Measurements from ENCODE around the gene NAA40.
A peak's percentile ranks its signal among the peaks of the same experiment; 100 is the strongest.
"Not testable (repeated sequence)": the region's sequence is repeated elsewhere in the genome, so short reads cannot be mapped to it uniquely, and the experiment has no call there.

The NAA40 gene

GRCh38 chr11:63951779-63952536, 13.2 kb downstream of the NAA40 start:
- FAIRE-seq = peak; percentile 74
- DNase-seq (ENCODE audit: insufficient read length, low spot score) = no peak

GRCh38 chr11:63952570-63952969, 13.8 kb downstream of the NAA40 start:
- FAIRE-seq = no peak
- TF ChIP-seq PAX5 (IDR thresholded peaks at IDR 0.05; ENCODE audit: insufficient read depth, low read length, severe bottlenecking) (no peak), SPI1 (IDR thresholded peaks at IDR 0.05; ENCODE audit: low read depth, low read length) (no peak)
- DNase-seq (ENCODE audit: insufficient read length, low spot score) = no peak

More at GRCh38 chr11:63951779-63952536, 13.2 kb downstream of the NAA40 start:
- TF ChIP-seq SPI1 (IDR thresholded peaks at IDR 0.05; ENCODE audit: low read depth, low read length) (peak; percentile 57), POU2F2 (IDR thresholded peaks at IDR 0.05; ENCODE audit: low read depth, low read length) (no peak)

GRCh38 chr11:63958008-63958407, 19.2 kb downstream of the NAA40 start:
- DNase-seq (ENCODE audit: insufficient read length, low spot score) = no peak
- TF ChIP-seq POLR2AphosphoS5 (IDR thresholded peaks at IDR 0.05; ENCODE audit: low read depth, low read length) (no peak), PAX5 (IDR thresholded peaks at IDR 0.05; ENCODE audit: insufficient read depth, low read length, severe bottlenecking) (no peak)
- FAIRE-seq = no peak

- DNase-seq (ENCODE audit: insufficient read length, low spot score) = no peak
- peak; percentile 77 for FAIRE-seq
- TF ChIP-seq POLR2AphosphoS5 (IDR thresholded peaks at IDR 0.05; ENCODE audit: low read depth, low read length) (no peak), SPI1 (IDR thresholded peaks at IDR 0.05; ENCODE audit: low read depth, low read length) (no peak), POLR2A (IDR thresholded peaks at IDR 0.05; ENCODE audit: low read depth, low read length) (no peak), PAX5 (IDR thresholded peaks at IDR 0.05; ENCODE audit: insufficient read depth, low read length, severe bottlenecking) (no peak), TAF1 (IDR thresholded peaks at IDR 0.05; ENCODE audit: low read depth, low read length) (no peak), POU2F2 (IDR thresholded peaks at IDR 0.05; ENCODE audit: low read depth, low read length) (no peak)
Measured at GRCh38 chr11:63961608-63962412, 23.0 kb downstream of the NAA40 start.

GRCh38 chr11:63963895-63964294, 25.1 kb downstream of the NAA40 start:
- FAIRE-seq; DNase-seq (ENCODE audit: insufficient read length, low spot score): not testable (repeated sequence)

- TF ChIP-seq SPI1 (IDR thresholded peaks at IDR 0.05; ENCODE audit: low read depth, low read length) (no peak), TAF1 (IDR thresholded peaks at IDR 0.05; ENCODE audit: low read depth, low read length) (no peak), POU2F2 (IDR thresholded peaks at IDR 0.05; ENCODE audit: low read depth, low read length) (no peak), PAX5 (IDR thresholded peaks at IDR 0.05; ENCODE audit: insufficient read depth, low read length, severe bottlenecking) (no peak), POLR2AphosphoS5 (IDR thresholded peaks at IDR 0.05; ENCODE audit: low read depth, low read length) (no peak), POLR2A (IDR thresholded peaks at IDR 0.05; ENCODE audit: low read depth, low read length) (no peak)
- DNase-seq (ENCODE audit: insufficient read length, low spot score) (no peak), FAIRE-seq (no peak)
Measured at GRCh38 chr11:63966444-63966843, 27.6 kb downstream of the NAA40 start.

GRCh38 chr11:63969461-63969860, 30.7 kb downstream of the NAA40 start:
- TF ChIP-seq SPI1 (IDR thresholded peaks at IDR 0.05; ENCODE audit: low read depth, low read length) = no peak
- no peak for TF ChIP-seq POU2F2 (IDR thresholded peaks at IDR 0.05; ENCODE audit: low read depth, low read length)
- no peak for TF ChIP-seq POLR2AphosphoS5 (IDR thresholded peaks at IDR 0.05; ENCODE audit: low read depth, low read length)
- TF ChIP-seq PAX5 (IDR thresholded peaks at IDR 0.05; ENCODE audit: insufficient read depth, low read length, severe bottlenecking) = no peak
- no peak for TF ChIP-seq POLR2A (IDR thresholded peaks at IDR 0.05; ENCODE audit: low read depth, low read length)
- no peak for TF ChIP-seq TAF1 (IDR thresholded peaks at IDR 0.05; ENCODE audit: low read depth, low read length)
- no peak for DNase-seq (ENCODE audit: insufficient read length, low spot score)
- no peak for FAIRE-seq

GRCh38 chr11:63970902-63971301, 32.1 kb downstream of the NAA40 start:
- FAIRE-seq = no peak
- no peak for DNase-seq (ENCODE audit: insufficient read length, low spot score)
- no peak for TF ChIP-seq PAX5 (IDR thresholded peaks at IDR 0.05; ENCODE audit: insufficient read depth, low read length, severe bottlenecking)
- no peak for TF ChIP-seq SPI1 (IDR thresholded peaks at IDR 0.05; ENCODE audit: low read depth, low read length)
- TF ChIP-seq POLR2AphosphoS5 (IDR thresholded peaks at IDR 0.05; ENCODE audit: low read depth, low read length) = no peak
- no peak for TF ChIP-seq POLR2A (IDR thresholded peaks at IDR 0.05; ENCODE audit: low read depth, low read length)
- TF ChIP-seq POU2F2 (IDR thresholded peaks at IDR 0.05; ENCODE audit: low read depth, low read length) = no peak
- TF ChIP-seq TAF1 (IDR thresholded peaks at IDR 0.05; ENCODE audit: low read depth, low read length) = no peak

GRCh38 chr11:63973912-63974258, 35.1 kb downstream of the NAA40 start:
- FAIRE-seq; DNase-seq (ENCODE audit: insufficient read length, low spot score): not testable (repeated sequence)

GRCh38 chr11:63974259-63975143, 35.7 kb downstream of the NAA40 start, which contains the start of gene COX8A:
COX8A (plus strand) TSS chr11:63974620; CDS start chr11:63974681, 61 bp downstream.
- FAIRE-seq = peak; percentile 92
- DNase-seq (ENCODE audit: insufficient read length, low spot score) = peak; percentile 96
- TF ChIP-seq POLR2A (IDR thresholded peaks at IDR 0.05; ENCODE audit: low read depth, low read length) (peak; percentile 69), PAX5 (IDR thresholded peaks at IDR 0.05; ENCODE audit: insufficient read depth, low read length, severe bottlenecking) (no peak), POU2F2 (IDR thresholded peaks at IDR 0.05; ENCODE audit: low read depth, low read length) (no peak), POLR2AphosphoS5 (IDR thresholded peaks at IDR 0.05; ENCODE audit: low read depth, low read length) (peak; percentile 90), TAF1 (IDR thresholded peaks at IDR 0.05; ENCODE audit: low read depth, low read length) (peak; percentile 60; the same call in 1 of the 2 replicates), SPI1 (IDR thresholded peaks at IDR 0.05; ENCODE audit: low read depth, low read length) (peak; percentile 32)
